C4-2B (cell line): ENCODE data around the gene ABCA6.

Experiments
- ZFX ChIP-seq: fragments of 450-650 bp; IDR thresholded peaks from 2 replicates; pipeline ENCODE4 v1.6.1; 2017
- TF ChIP-seq, protein P1 (sequence below): fragments of 450-650 bp; conservative IDR thresholded peaks from 2 replicates; pipeline ENCODE4 v1.5.1; 2017; ENCODE audit warnings: mild to moderate bottlenecking

DNA sequence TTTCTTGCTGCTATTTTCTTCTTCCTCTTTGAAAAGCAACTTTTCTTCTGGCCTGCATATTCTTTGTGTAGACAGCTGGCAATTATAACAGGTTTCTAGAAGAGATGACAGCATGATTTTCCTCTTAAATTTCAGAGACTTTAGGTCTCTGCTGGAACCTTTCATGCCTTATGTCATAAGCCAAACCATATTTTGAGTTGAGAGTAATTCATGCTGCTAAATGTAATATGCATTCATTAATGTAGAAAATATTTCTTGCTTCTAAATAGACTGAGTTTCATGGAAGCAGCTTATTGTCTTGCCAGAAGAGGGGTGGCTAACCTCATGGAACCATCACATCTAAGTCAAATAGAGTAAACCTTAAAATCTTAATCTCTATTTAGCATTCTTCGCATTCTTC lies 55.1 kb downstream of the ABCA6 start:
- TF ChIP-seq, protein P1, sequence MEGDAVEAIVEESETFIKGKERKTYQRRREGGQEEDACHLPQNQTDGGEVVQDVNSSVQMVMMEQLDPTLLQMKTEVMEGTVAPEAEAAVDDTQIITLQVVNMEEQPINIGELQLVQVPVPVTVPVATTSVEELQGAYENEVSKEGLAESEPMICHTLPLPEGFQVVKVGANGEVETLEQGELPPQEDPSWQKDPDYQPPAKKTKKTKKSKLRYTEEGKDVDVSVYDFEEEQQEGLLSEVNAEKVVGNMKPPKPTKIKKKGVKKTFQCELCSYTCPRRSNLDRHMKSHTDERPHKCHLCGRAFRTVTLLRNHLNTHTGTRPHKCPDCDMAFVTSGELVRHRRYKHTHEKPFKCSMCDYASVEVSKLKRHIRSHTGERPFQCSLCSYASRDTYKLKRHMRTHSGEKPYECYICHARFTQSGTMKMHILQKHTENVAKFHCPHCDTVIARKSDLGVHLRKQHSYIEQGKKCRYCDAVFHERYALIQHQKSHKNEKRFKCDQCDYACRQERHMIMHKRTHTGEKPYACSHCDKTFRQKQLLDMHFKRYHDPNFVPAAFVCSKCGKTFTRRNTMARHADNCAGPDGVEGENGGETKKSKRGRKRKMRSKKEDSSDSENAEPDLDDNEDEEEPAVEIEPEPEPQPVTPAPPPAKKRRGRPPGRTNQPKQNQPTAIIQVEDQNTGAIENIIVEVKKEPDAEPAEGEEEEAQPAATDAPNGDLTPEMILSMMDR = no peak
- no peak for TF ChIP-seq ZFX
